ENCODE measurements around the gene KANSL1. TPM values are rescaled to one million over a fixed set of nuclear protein-coding genes. Genes with fewer than 3 reads are reported as not detected.

The KANSL1 gene
- total RNA-seq, result 66.8 and 103 TPM in 2 replicates

DNA sequence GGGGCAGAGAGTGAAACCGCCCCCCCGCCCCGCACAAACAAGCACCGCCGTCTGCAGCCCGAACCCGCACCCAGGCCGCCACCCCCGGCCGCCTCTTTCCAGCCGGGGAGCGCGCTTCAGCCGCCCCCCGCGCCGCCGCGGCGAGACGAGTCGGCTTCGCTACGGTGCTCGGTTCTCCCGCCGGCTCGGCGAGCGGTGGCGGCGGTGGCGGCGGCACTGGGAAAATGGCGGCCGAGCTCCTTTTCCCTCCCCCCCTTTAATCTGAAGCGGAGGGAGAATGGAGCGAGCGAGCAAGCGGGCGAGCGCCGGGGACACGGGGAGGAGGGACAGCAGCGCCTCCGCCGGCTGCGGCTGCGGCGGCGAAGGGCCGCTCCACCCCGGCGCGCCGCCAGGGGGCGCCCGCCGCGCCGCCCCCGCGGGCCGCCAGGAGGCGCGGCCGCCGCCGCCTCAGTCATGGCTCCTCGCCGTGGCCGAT lies at the start of gene KANSL1:
Gene KANSL1, minus strand, starts transcription at position 279 of the 475 bp plus-strand sequence. CDS start 21,286 bp downstream, outside the sequence.

GRCh38 chr17:45998987-45999899 lies 194.0 kb downstream of the KANSL1 start, which contains the start of gene STH:
Gene STH, plus strand, starts transcription at chr17:45999250. Its CDS starts 30 bp downstream, at chr17:45999280.

Other genes starting within 250 kb of the KANSL1 start
- gene STH, start 194.2 kb downstream of the KANSL1 start, total RNA-seq, result not detected in 2 replicates
- 1.6 and 3.7 TPM in 2 replicates for gene LRRC37A, start 101.7 kb upstream of the KANSL1 start, total RNA-seq
- 3.8 and 4.8 TPM in 2 replicates for gene ARL17B, start 168.3 kb upstream of the KANSL1 start, total RNA-seq